IMR-90 (cell line): Measurements from ENCODE around the gene NUP210.

Source experiments
- RCOR1 ChIP-seq: IDR thresholded peaks from 2 replicates; pipeline ENCODE4 v1.6.1; 2012; ENCODE audit warnings: mild to moderate bottlenecking, low read length, improper control_type of control experiment; ENCODE audit not compliant: insufficient replicate concordance
- TF ChIP-seq, protein P1 (sequence below): conservative IDR thresholded peaks from 2 replicates; pipeline ENCODE4 v1.5.1; 2012; ENCODE audit warnings: mild to moderate bottlenecking, low read depth, low read length, improper control_type of control experiment
- TF ChIP-seq, protein P2 (sequence below): fragments of 150-350 bp; IDR thresholded peaks from 2 replicates; pipeline ENCODE4 v1.6.1; 2017; ENCODE audit warnings: mild to moderate bottlenecking, antibody characterized with exemption, low read length, low read depth

DNA sequence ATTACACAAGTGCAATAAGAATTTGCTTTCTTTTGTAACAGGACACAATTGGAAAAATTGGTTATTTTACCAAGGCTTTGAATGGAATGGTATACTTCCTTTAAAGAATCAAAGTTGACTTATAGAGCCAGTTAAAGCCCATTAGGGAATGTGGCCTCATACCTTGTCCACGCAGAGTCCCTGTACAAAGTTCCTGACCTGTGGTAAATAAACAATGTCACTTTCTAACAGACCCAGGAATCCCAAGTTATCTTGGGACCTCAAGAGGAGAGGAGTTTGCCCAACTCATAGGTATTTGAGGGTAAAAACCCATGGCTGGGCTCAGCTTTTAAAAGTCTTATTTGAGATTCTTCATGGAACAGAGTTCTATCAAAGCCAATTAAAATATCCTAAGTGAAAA, 12.0 kb upstream of the NUP210 start:
- TF ChIP-seq, protein P1, sequence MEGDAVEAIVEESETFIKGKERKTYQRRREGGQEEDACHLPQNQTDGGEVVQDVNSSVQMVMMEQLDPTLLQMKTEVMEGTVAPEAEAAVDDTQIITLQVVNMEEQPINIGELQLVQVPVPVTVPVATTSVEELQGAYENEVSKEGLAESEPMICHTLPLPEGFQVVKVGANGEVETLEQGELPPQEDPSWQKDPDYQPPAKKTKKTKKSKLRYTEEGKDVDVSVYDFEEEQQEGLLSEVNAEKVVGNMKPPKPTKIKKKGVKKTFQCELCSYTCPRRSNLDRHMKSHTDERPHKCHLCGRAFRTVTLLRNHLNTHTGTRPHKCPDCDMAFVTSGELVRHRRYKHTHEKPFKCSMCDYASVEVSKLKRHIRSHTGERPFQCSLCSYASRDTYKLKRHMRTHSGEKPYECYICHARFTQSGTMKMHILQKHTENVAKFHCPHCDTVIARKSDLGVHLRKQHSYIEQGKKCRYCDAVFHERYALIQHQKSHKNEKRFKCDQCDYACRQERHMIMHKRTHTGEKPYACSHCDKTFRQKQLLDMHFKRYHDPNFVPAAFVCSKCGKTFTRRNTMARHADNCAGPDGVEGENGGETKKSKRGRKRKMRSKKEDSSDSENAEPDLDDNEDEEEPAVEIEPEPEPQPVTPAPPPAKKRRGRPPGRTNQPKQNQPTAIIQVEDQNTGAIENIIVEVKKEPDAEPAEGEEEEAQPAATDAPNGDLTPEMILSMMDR = no peak
- TF ChIP-seq RCOR1 = no peak
- TF ChIP-seq, protein P2, sequence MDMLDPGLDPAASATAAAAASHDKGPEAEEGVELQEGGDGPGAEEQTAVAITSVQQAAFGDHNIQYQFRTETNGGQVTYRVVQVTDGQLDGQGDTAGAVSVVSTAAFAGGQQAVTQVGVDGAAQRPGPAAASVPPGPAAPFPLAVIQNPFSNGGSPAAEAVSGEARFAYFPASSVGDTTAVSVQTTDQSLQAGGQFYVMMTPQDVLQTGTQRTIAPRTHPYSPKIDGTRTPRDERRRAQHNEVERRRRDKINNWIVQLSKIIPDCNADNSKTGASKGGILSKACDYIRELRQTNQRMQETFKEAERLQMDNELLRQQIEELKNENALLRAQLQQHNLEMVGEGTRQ = no peak
